HCT116 (cell line): ENCODE results near the gene CA11. TPM values are rescaled to one million over a fixed set of nuclear protein-coding genes. Genes with fewer than 3 reads are reported as not detected.
A peak's percentile ranks its signal among the peaks of the same experiment; 100 is the strongest.

Experiments
- ATAC-seq: fragments of 200-7000 bp; cut with Tn5 transposase; 2 replicates; pipeline ENCODE4 v1.9.1; 2020; ENCODE audit warnings: mild to moderate bottlenecking, moderate library complexity
- BruUV-seq: library from RNA; stranded (reverse); fragments of 400-500 nt; replicated peaks from 2 replicates; lab custom pipeline; 2021; lab: Mats Ljungman, UMichigan
- CTCF ChIA-PET: fragments of 300-600 bp; sonication (Branson Sonifier 250); formaldehyde crosslinking; loops from one replicate; lab custom pipeline; 2021; ENCODE audit warnings: antibody characterized with exemption; lab: Charles Lee
- POLR2A ChIA-PET: fragments of 300-600, 350-600 bp; sonication (Branson Sonifier 250); formaldehyde crosslinking; loops from one replicate; lab custom pipeline; 2021; ENCODE audit warnings: antibody characterized with exemption; lab: Charles Lee
- RAD21 ChIA-PET, 2 experiments: fragments of 300-600 bp; sonication (Branson Sonifier 250); formaldehyde crosslinking; loops; one replicate each; lab custom pipeline; 2023; ENCODE audit warnings: low total read pairs in 2 of 2; ENCODE audit not compliant: uncharacterized antibody in 2 of 2, unreplicated experiment in 2 of 2, low non-redundant PET in 1 of 2; lab: Charles Lee
- DNase-seq: peaks from one replicate; pipeline ENCODE4 v3.0.0-alpha.2; 2010; ENCODE audit warnings: low read depth, low spot score
- H2AFZ ChIP-seq: fragments of 200-600 bp; shearing (Covaris generic), sonication (generic); 2 replicates; pipeline ENCODE4 v1.6.1; 2017; ENCODE audit warnings: low read depth, mixed run types, mixed read lengths, antibody characterized with exemption, low read length; ENCODE audit not compliant: poor library complexity, severe bottlenecking
- H3K27ac ChIP-seq: 2 replicates; pipeline ENCODE4 v1.5.1; 2012; ENCODE audit warnings: low read depth, low read length
- H3K27me3 ChIP-seq: fragments of 200-600 bp; sonication (generic); 2 replicates; pipeline ENCODE4 v1.6.1; 2016; ENCODE audit warnings: mixed run types, low read length, mixed read lengths; ENCODE audit not compliant: insufficient read depth
- H3K36me3 ChIP-seq, 2 experiments: fragments of 200-500 bp in 1 of 2; fragments of 200-600 bp in 1 of 2; sonication (Bioruptor generic) in 1 of 2; sonication (generic) in 1 of 2; 2 replicates each; pipeline versions ENCODE4 v1.5.1 to v1.6.1; 2014 to 2016; ENCODE audit warnings: low read length in 2 of 2, inconsistent platforms in 1 of 2, mixed read lengths in 1 of 2, mixed run types in 1 of 2; ENCODE audit not compliant: insufficient read depth in 2 of 2, control insufficient read depth in 1 of 2
- H3K4me1 ChIP-seq, 2 experiments: fragments of 200-600 bp in 1 of 2; sonication (generic) in 1 of 2; 2 replicates each; pipeline versions ENCODE4 v1.5.1 to v1.6.1; 2012 to 2017; ENCODE audit warnings: low read length in 2 of 2, inconsistent platforms in 1 of 2, mild to moderate bottlenecking in 1 of 2, mixed read lengths in 1 of 2, mixed run types in 1 of 2, moderate library complexity in 1 of 2; ENCODE audit not compliant: insufficient read depth in 2 of 2, control insufficient read depth in 1 of 2
- H3K4me2 ChIP-seq: fragments of 200-600 bp; sonication (generic); 2 replicates; pipeline ENCODE4 v1.6.1; 2017; ENCODE audit warnings: mixed run types, low read length, mixed read lengths
- H3K4me3 ChIP-seq, 2 experiments: fragments of 200-600 bp in 1 of 2; sonication (generic) in 1 of 2; replicated peaks in 1 of 2; 2 replicates each; pipeline ENCODE4 v1.5.1; 2011 to 2016; ENCODE audit warnings: low read length in 2 of 2, control low read depth in 1 of 2, low read depth in 1 of 2, mild to moderate bottlenecking in 1 of 2, mixed read lengths in 1 of 2, mixed run types in 1 of 2
- H3K79me2 ChIP-seq: fragments of 200-600 bp; sonication (generic); 2 replicates; pipeline ENCODE4 v1.6.1; 2017; ENCODE audit warnings: mild to moderate bottlenecking, mixed run types, low read length, moderate library complexity, mixed read lengths; ENCODE audit not compliant: insufficient read depth
- H3K9ac ChIP-seq: fragments of 200-600 bp; sonication (generic); 2 replicates; pipeline ENCODE4 v1.6.1; 2016; ENCODE audit warnings: low read length, mixed read lengths
- H3K9me2 ChIP-seq: fragments of 200-600 bp; sonication (generic), shearing (Covaris generic); 2 replicates; pipeline ENCODE4 v1.6.1; 2017; ENCODE audit warnings: mixed run types, mild to moderate bottlenecking, moderate library complexity; ENCODE audit not compliant: insufficient read depth
- H3K9me3 ChIP-seq, 2 experiments: fragments of 200-500 bp in 1 of 2; fragments of 200-600 bp in 1 of 2; sonication (Bioruptor generic) in 1 of 2; sonication (generic) in 1 of 2; 2 replicates each; pipeline ENCODE4 v1.6.1; 2014 to 2017; ENCODE audit warnings: low read length in 2 of 2, mixed read lengths in 2 of 2, inconsistent platforms in 1 of 2, low read depth in 1 of 2, mild to moderate bottlenecking in 1 of 2, mixed run types in 1 of 2, moderate library complexity in 1 of 2; ENCODE audit not compliant: control insufficient read depth in 1 of 2, insufficient read depth in 1 of 2
- H4K20me1 ChIP-seq: fragments of 200-600 bp; sonication (generic), shearing (Covaris generic); 2 replicates; pipeline ENCODE4 v1.6.1; 2017; ENCODE audit warnings: mixed run types, mild to moderate bottlenecking, moderate library complexity; ENCODE audit not compliant: insufficient read depth
- EZH2 ChIP-seq: fragments of 200-600 bp; sonication (generic); IDR thresholded peaks from 2 replicates; pipeline ENCODE4 v1.6.1; 2017; ENCODE audit warnings: antibody characterized with exemption, mixed run types
- FOSL1 ChIP-seq: IDR thresholded peaks from 2 replicates; pipeline ENCODE4 v1.6.1; 2012; ENCODE audit warnings: low read depth
- MAX ChIP-seq: IDR thresholded peaks from 2 replicates; pipeline ENCODE4 v1.6.1; 2012
- POLR2A ChIP-seq: IDR thresholded peaks from 2 replicates; pipeline ENCODE4 v1.7.0; 2011; ENCODE audit warnings: borderline replicate concordance; ENCODE audit not compliant: insufficient read depth, insufficient read length; ENCODE audit errors: extremely low read depth
- POLR2AphosphoS5 ChIP-seq: IDR thresholded peaks from 2 replicates; pipeline ENCODE4 v1.6.1; 2011; ENCODE audit warnings: mild to moderate bottlenecking, low read depth, low read length, moderate library complexity
- SP1 ChIP-seq: IDR thresholded peaks from 2 replicates; pipeline ENCODE4 v1.6.1; 2012; ENCODE audit warnings: low read depth
- SRF ChIP-seq: IDR thresholded peaks from 2 replicates; pipeline ENCODE4 v1.6.1; 2012; ENCODE audit warnings: low read depth
- intact Hi-C: fragments of 100-400 bp; cut with micrococcal nuclease; formaldehyde crosslinking; loops from 2 replicates; pipeline ENCODE4 v1.10.0; 2022
- total RNA-seq: library from RNA; stranded (reverse); gene quantifications from one replicate; pipeline ENCODE4 v1.2.1, GENCODE V29; 2021; ENCODE audit not compliant: unreplicated experiment

CA11 gene
- total RNA-seq, 1 experiment from 2014 or later: 29.6 TPM

GRCh38 chr19:48616041-48616436, 29.9 kb downstream of the CA11 start:
- BruUV-seq: no TSS peak
- TF ChIP-seq EZH2 (no peak), POLR2A (no peak), POLR2AphosphoS5 (0 out of 2 replicates have a peak, but pooled peaks have one; percentile 2), MAX (no peak), SP1 (no peak), SRF (no peak)
- Histone ChIP-seq H3K9me3 (no peaks in the 10 kb centered on the region), H3K79me2 (peaks cover 46% of the 10 kb centered on the region), H3K9ac (peak overlapping the region; percentile 99; the same call in 1 of the 2 replicates), H4K20me1 (peaks cover 34% of the 10 kb centered on the region; the same call in 1 of the 2 replicates), H3K4me1 (peaks cover 33 to 52% of the 10 kb centered on the region in 2 experiments), H2AFZ (no peak overlapping the region), H3K9me2 (no peaks in the 10 kb centered on the region), H3K4me2 (peak overlapping the region; percentile 87), H3K4me3 (peak overlapping the region in 1 of 2 experiments; percentile 37; a peak in 3 of 4 replicates), H3K27ac (peak overlapping the region; percentile 86), H3K36me3 (peaks cover 20 to 37% of the 10 kb centered on the region in 2 experiments), H3K27me3 (no peaks in the 10 kb centered on the region)
- intact Hi-C loops: no loop called here
- no peak for DNase-seq
- CTCF ChIA-PET: no interaction called here
- RAD21 ChIA-PET: no interaction called here
- POLR2A ChIA-PET: interaction anchor here (0.6 to 2.0 kb wide), 2 partner anchors 14 to 22 kb away, joined by 3 to 9 read pairs; no protein-coding TSS in a partner anchor
- ATAC-seq: no peak

GRCh38 chr19:48615231-48616040, 30.6 kb downstream of the CA11 start:
- Histone ChIP-seq H3K9me2 (no peaks in the 10 kb centered on the region), H3K36me3 (peaks cover 20 to 37% of the 10 kb centered on the region in 2 experiments), H4K20me1 (peaks cover 34% of the 10 kb centered on the region; the same call in 1 of the 2 replicates), H3K9ac (peak overlapping the region; percentile 99), H3K4me2 (peak overlapping the region; percentile 87), H3K27ac (peak overlapping the region; percentile 86), H3K79me2 (peaks cover 44% of the 10 kb centered on the region), H3K9me3 (no peaks in the 10 kb centered on the region), H3K4me3 (peak overlapping the region; percentile 23 to 37), H3K27me3 (no peaks in the 10 kb centered on the region), H3K4me1 (peaks cover 33 to 51% of the 10 kb centered on the region in 2 experiments), H2AFZ (no peak overlapping the region)
- POLR2A ChIA-PET: interaction anchor here (0.6 to 1.9 kb wide), 3 partner anchors 9 to 122 kb away, joined by 3 to 7 read pairs (median 3); no protein-coding TSS in a partner anchor
- RAD21 ChIA-PET: no interaction called here
- intact Hi-C loops: no loop called here
- no peak for DNase-seq
- BruUV-seq: no TSS peak
- ATAC-seq: no peak
- TF ChIP-seq POLR2AphosphoS5: peak; percentile 40
- no peak for TF ChIP-seq FOSL1
- CTCF ChIA-PET: no interaction called here
